ENCODE data around the gene RTRAF.

The RTRAF gene

GRCh38 chr14:51989293-51990234 lies at the start of gene RTRAF:
TSS of gene RTRAF (plus strand) at chr14:51989546. CDS start at chr14:51989640, 94 bp downstream.
- peak within 1 kb of the TSS; percentile 95 for H3K27ac Mint-ChIP-seq
- H3K4me3 Mint-ChIP-seq, result peak within 1 kb of the TSS; percentile 98
- H3K4me1 Mint-ChIP-seq (ENCODE audit: low read depth), result peaks cover 49% of the 10 kb centered on the region
- peaks cover 38% of the 10 kb centered on the region for H3K36me3 Mint-ChIP-seq (ENCODE audit: low read depth)
- H3K27me3 Mint-ChIP-seq, result no peaks in the 10 kb centered on the region
- H3K9me3 Mint-ChIP-seq, result no peaks in the 10 kb centered on the region

GRCh38 chr14:51939755-51940301 lies 49.5 kb upstream of the RTRAF start:
- Mint-ChIP-seq H3K4me1 (ENCODE audit: low read depth) (peaks cover 51% of the 10 kb centered on the region), H3K27me3 (no peaks in the 10 kb centered on the region), H3K9me3 (peaks cover 9% of the 10 kb centered on the region), H3K4me3 (no peak overlapping the region), H3K27ac (no peak overlapping the region), H3K36me3 (ENCODE audit: low read depth) (peaks cover 47% of the 10 kb centered on the region)

- H3K4me1 Mint-ChIP-seq (ENCODE audit: low read depth), result peaks cover 48% of the 10 kb centered on the region
- no peaks in the 10 kb centered on the region for H3K27me3 Mint-ChIP-seq
- H3K36me3 Mint-ChIP-seq (ENCODE audit: low read depth), result peaks cover 73% of the 10 kb centered on the region
- peaks cover 22% of the 10 kb centered on the region for H3K9me3 Mint-ChIP-seq
- no peak overlapping the region for H3K4me3 Mint-ChIP-seq
- H3K27ac Mint-ChIP-seq, result no peak overlapping the region
These were observed 46.4 kb upstream of the RTRAF start for GRCh38 chr14:51942971-51943370.

- Mint-ChIP-seq H3K27me3 (no peaks in the 10 kb centered on the region), H3K36me3 (ENCODE audit: low read depth) (peaks cover 78% of the 10 kb centered on the region), H3K4me3 (no peak overlapping the region), H3K4me1 (ENCODE audit: low read depth) (peaks cover 4% of the 10 kb centered on the region), H3K9me3 (peaks cover 19% of the 10 kb centered on the region), H3K27ac (no peak overlapping the region)
These were observed 39.3 kb upstream of the RTRAF start for GRCh38 chr14:51950007-51950406.

- peaks cover 75% of the 10 kb centered on the region for H3K36me3 Mint-ChIP-seq (ENCODE audit: low read depth)
- peaks cover 14% of the 10 kb centered on the region for H3K9me3 Mint-ChIP-seq
- H3K27me3 Mint-ChIP-seq, result no peaks in the 10 kb centered on the region
- peaks cover 4% of the 10 kb centered on the region for H3K4me1 Mint-ChIP-seq (ENCODE audit: low read depth)
- no peak overlapping the region for H3K4me3 Mint-ChIP-seq
- no peak overlapping the region for H3K27ac Mint-ChIP-seq
These were observed 37.7 kb upstream of the RTRAF start for GRCh38 chr14:51951656-51952055.

- Mint-ChIP-seq H3K4me1 (ENCODE audit: low read depth) (peaks cover 4% of the 10 kb centered on the region), H3K36me3 (ENCODE audit: low read depth) (peaks cover 88% of the 10 kb centered on the region), H3K9me3 (peaks cover 18% of the 10 kb centered on the region), H3K27me3 (no peaks in the 10 kb centered on the region), H3K4me3 (no peak overlapping the region), H3K27ac (no peak overlapping the region)
These were observed 35.3 kb upstream of the RTRAF start for GRCh38 chr14:51954031-51954430.

GRCh38 chr14:51954657-51955056 lies 34.7 kb upstream of the RTRAF start:
- Mint-ChIP-seq H3K9me3 (peaks cover 25% of the 10 kb centered on the region), H3K27ac (no peak overlapping the region), H3K36me3 (ENCODE audit: low read depth) (peaks cover 92% of the 10 kb centered on the region), H3K4me3 (no peak overlapping the region), H3K27me3 (no peaks in the 10 kb centered on the region), H3K4me1 (ENCODE audit: low read depth) (peaks cover 4% of the 10 kb centered on the region)

GRCh38 chr14:51957950-51958349 lies 31.4 kb upstream of the RTRAF start:
- Mint-ChIP-seq H3K27ac (no peak overlapping the region), H3K4me3 (no peak overlapping the region), H3K36me3 (ENCODE audit: low read depth) (peaks cover 81% of the 10 kb centered on the region), H3K4me1 (ENCODE audit: low read depth) (peaks cover 19% of the 10 kb centered on the region), H3K27me3 (no peaks in the 10 kb centered on the region), H3K9me3 (peaks cover 32% of the 10 kb centered on the region)

- H3K9me3 Mint-ChIP-seq, result peaks cover 32% of the 10 kb centered on the region
- H3K36me3 Mint-ChIP-seq (ENCODE audit: low read depth), result peaks cover 77% of the 10 kb centered on the region
- H3K4me1 Mint-ChIP-seq (ENCODE audit: low read depth), result peaks cover 30% of the 10 kb centered on the region
- no peaks in the 10 kb centered on the region for H3K27me3 Mint-ChIP-seq
- no peak overlapping the region for H3K27ac Mint-ChIP-seq
- no peak overlapping the region for H3K4me3 Mint-ChIP-seq
These were observed 29.4 kb upstream of the RTRAF start for GRCh38 chr14:51959928-51960327.

- no peak overlapping the region for H3K27ac Mint-ChIP-seq
- peaks cover 71% of the 10 kb centered on the region for H3K36me3 Mint-ChIP-seq (ENCODE audit: low read depth)
- peaks cover 30% of the 10 kb centered on the region for H3K4me1 Mint-ChIP-seq (ENCODE audit: low read depth)
- H3K27me3 Mint-ChIP-seq, result no peaks in the 10 kb centered on the region
- peaks cover 32% of the 10 kb centered on the region for H3K9me3 Mint-ChIP-seq
- H3K4me3 Mint-ChIP-seq, result no peak overlapping the region
These were observed 28.5 kb upstream of the RTRAF start for GRCh38 chr14:51960866-51961265.

- peak overlapping the region; percentile 58 for H3K27ac Mint-ChIP-seq
- peaks cover 52% of the 10 kb centered on the region for H3K36me3 Mint-ChIP-seq (ENCODE audit: low read depth)
- H3K4me3 Mint-ChIP-seq, result no peak overlapping the region
- no peaks in the 10 kb centered on the region for H3K27me3 Mint-ChIP-seq
- H3K9me3 Mint-ChIP-seq, result peaks cover 24% of the 10 kb centered on the region
- peaks cover 30% of the 10 kb centered on the region for H3K4me1 Mint-ChIP-seq (ENCODE audit: low read depth)
These were observed 26.6 kb upstream of the RTRAF start for GRCh38 chr14:51962711-51963110.

- Mint-ChIP-seq H3K36me3 (ENCODE audit: low read depth) (peaks cover 46% of the 10 kb centered on the region), H3K27ac (peak overlapping the region; percentile 42), H3K4me3 (peak overlapping the region; percentile 58), H3K4me1 (ENCODE audit: low read depth) (peaks cover 30% of the 10 kb centered on the region), H3K27me3 (no peaks in the 10 kb centered on the region), H3K9me3 (peaks cover 21% of the 10 kb centered on the region)
These were observed 26.1 kb upstream of the RTRAF start for GRCh38 chr14:51963286-51963685.

- Mint-ChIP-seq H3K9me3 (no peaks in the 10 kb centered on the region), H3K36me3 (ENCODE audit: low read depth) (peaks cover 20% of the 10 kb centered on the region), H3K4me3 (no peak overlapping the region), H3K4me1 (ENCODE audit: low read depth) (peaks cover 15% of the 10 kb centered on the region), H3K27me3 (no peaks in the 10 kb centered on the region), H3K27ac (no peak overlapping the region)
These were observed 21.8 kb upstream of the RTRAF start for GRCh38 chr14:51967521-51967920.

GRCh38 chr14:51969852-51970540 lies 19.4 kb upstream of the RTRAF start:
- no peak overlapping the region for H3K4me3 Mint-ChIP-seq
- no peaks in the 10 kb centered on the region for H3K27me3 Mint-ChIP-seq
- H3K36me3 Mint-ChIP-seq (ENCODE audit: low read depth), result peaks cover 6% of the 10 kb centered on the region
- H3K9me3 Mint-ChIP-seq, result no peaks in the 10 kb centered on the region
- H3K4me1 Mint-ChIP-seq (ENCODE audit: low read depth), result no peaks in the 10 kb centered on the region
- no peak overlapping the region for H3K27ac Mint-ChIP-seq

GRCh38 chr14:51972566-51972965 lies 16.8 kb upstream of the RTRAF start:
- Mint-ChIP-seq H3K4me1 (ENCODE audit: low read depth) (no peaks in the 10 kb centered on the region), H3K36me3 (ENCODE audit: low read depth) (peaks cover 6% of the 10 kb centered on the region), H3K9me3 (no peaks in the 10 kb centered on the region), H3K27ac (peak overlapping the region; percentile 26), H3K27me3 (no peaks in the 10 kb centered on the region), H3K4me3 (no peak overlapping the region)
